ENCODE data around the gene GPR55. TPM values are rescaled to one million over a fixed set of nuclear protein-coding genes. Genes with fewer than 3 reads are reported as not detected.

The GPR55 gene
- total RNA-seq, 1 experiment from 2014 or later, result not detected

DNA sequence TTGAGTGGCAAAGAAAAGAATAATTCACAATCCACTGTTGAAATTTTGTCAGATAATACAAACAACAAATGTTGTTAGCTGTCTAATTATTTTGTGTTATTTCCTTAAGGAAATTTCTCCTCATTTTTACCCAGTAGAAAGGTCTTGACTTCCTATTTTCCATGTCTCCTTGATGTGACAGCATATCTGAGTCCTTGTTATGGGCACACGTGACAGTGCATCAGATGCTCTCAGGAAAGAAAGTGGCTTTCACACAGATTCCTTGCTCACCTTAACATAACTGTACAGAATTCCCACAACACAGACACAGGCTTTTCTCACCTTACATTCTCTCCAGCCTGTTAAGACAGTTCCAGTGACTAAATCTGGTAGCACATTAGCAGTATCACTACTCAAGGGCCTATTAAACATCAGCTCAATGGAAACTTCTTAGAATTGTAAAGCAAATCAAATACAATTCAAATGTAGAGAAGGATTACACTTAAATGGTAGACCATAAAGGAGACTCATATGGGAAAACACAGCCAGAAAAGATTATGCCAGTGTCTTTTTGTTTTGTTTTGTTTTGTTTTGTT lies 30.2 kb upstream of the GPR55 start:
- H4K8ac ChIP-seq (replicated peaks; ENCODE audit: insufficient read length, low read depth, low read length), result no peak overlapping the region
- no CpG with 5 or more reads among the region's 1 CpG for WGBS (ENCODE audit: extremely low coverage, insufficient read length, low lambda C conversion rate)
- no peak overlapping the region for H3T11ph ChIP-seq (ENCODE audit: low read length)
- H3K9me3 ChIP-seq (ENCODE audit: control insufficient read depth, low read depth, low read length), result no peaks in the 10 kb centered on the region
- Mint-ChIP-seq H3K9me3 (peaks cover 2 to 3% of the 10 kb centered on the region in 2 experiments; a peak in 2 of 5 replicates), H3K4me3 (no peak overlapping the region), H3K27ac (peak overlapping the region in 1 of 3 experiments; percentile 11; a peak in 1 of 7 replicates), H3K4me1 (peaks cover 20 to 25% of the 10 kb centered on the region in 2 experiments), H3K27me3 (ENCODE audit: low read depth) (peaks cover 33% of the 10 kb centered on the region), H3K36me3 (ENCODE audit: insufficient read depth in 1 of 3, low read depth in 3 of 3) (peaks cover 0 to 6% (median 0%) of the 10 kb centered on the region in 3 experiments; a peak in 2 of 7 replicates)
- H2BK120ac ChIP-seq (ENCODE audit: low read depth, low read length, poor library complexity, severe bottlenecking), result no peak overlapping the region
- no peak overlapping the region for H3K18ac ChIP-seq (ENCODE audit: insufficient read length, low read depth, low read length)
- no peaks in the 10 kb centered on the region for H3K4me1 ChIP-seq (ENCODE audit: insufficient read depth, low read length)
- no peak overlapping the region for H2BK12ac ChIP-seq (ENCODE audit: insufficient read length, low read depth, low read length)
- no peaks in the 10 kb centered on the region for H4K20me1 ChIP-seq (ENCODE audit: control insufficient read depth, insufficient read depth, insufficient read length)
- no peaks in the 10 kb centered on the region; the same call in 1 of the 2 replicates for H3K27me3 ChIP-seq (ENCODE audit: insufficient read depth, low read length)
- H3K9ac ChIP-seq (ENCODE audit: extremely low read depth, insufficient read length, low read length), result no peak overlapping the region
- H2BK5ac ChIP-seq (ENCODE audit: insufficient read length, low read length), result no peak overlapping the region
- no peak overlapping the region for H2AFZ ChIP-seq (ENCODE audit: low read length)
- no peak for DNase-seq
- no peak overlapping the region for H3K23ac ChIP-seq (ENCODE audit: insufficient read length, low read depth, low read length)
- H3K23me2 ChIP-seq (ENCODE audit: insufficient read length, low read depth, low read length, poor library complexity, severe bottlenecking), result peaks cover 5% of the 10 kb centered on the region
- no peak overlapping the region for H4K5ac ChIP-seq (ENCODE audit: insufficient read length, low read depth, low read length)
- H3K79me1 ChIP-seq (ENCODE audit: insufficient read depth, low read depth, low read length, poor library complexity, severe bottlenecking), result no peaks in the 10 kb centered on the region
- H2AK5ac ChIP-seq (ENCODE audit: insufficient read length, low read length), result no peak overlapping the region
- no peak overlapping the region for H3K4me2 ChIP-seq (ENCODE audit: insufficient read depth, insufficient read length, low read length)
- H3K27ac ChIP-seq (ENCODE audit: insufficient read length, low read depth, low read length), result no peak overlapping the region
- H4K91ac ChIP-seq (ENCODE audit: insufficient read length, low read depth, low read length), result no peak overlapping the region
- no peak overlapping the region for H2BK15ac ChIP-seq (ENCODE audit: low read depth, low read length)
- no peak overlapping the region for H3K4ac ChIP-seq (ENCODE audit: low read depth, low read length)
- H3K56ac ChIP-seq (ENCODE audit: insufficient read length, low read depth, low read length), result no peak overlapping the region
- H3K14ac ChIP-seq (ENCODE audit: insufficient read depth, low read length), result no peak overlapping the region
- TF ChIP-seq, protein P1, sequence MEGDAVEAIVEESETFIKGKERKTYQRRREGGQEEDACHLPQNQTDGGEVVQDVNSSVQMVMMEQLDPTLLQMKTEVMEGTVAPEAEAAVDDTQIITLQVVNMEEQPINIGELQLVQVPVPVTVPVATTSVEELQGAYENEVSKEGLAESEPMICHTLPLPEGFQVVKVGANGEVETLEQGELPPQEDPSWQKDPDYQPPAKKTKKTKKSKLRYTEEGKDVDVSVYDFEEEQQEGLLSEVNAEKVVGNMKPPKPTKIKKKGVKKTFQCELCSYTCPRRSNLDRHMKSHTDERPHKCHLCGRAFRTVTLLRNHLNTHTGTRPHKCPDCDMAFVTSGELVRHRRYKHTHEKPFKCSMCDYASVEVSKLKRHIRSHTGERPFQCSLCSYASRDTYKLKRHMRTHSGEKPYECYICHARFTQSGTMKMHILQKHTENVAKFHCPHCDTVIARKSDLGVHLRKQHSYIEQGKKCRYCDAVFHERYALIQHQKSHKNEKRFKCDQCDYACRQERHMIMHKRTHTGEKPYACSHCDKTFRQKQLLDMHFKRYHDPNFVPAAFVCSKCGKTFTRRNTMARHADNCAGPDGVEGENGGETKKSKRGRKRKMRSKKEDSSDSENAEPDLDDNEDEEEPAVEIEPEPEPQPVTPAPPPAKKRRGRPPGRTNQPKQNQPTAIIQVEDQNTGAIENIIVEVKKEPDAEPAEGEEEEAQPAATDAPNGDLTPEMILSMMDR (conservative IDR thresholded peaks at IDR 0.05), result no peak
- H3K79me2 ChIP-seq (ENCODE audit: insufficient read depth, low read length), result no peaks in the 10 kb centered on the region
- no peak overlapping the region for H2BK20ac ChIP-seq (ENCODE audit: low read depth, low read length, poor library complexity, severe bottlenecking)
